Lower lobe of right lung (tissue), 2 donors: ENCODE results near the gene KCNN2. TPM values are rescaled to one million over a fixed set of nuclear protein-coding genes. Genes with fewer than 3 reads are reported as not detected.

Source experiments
- ATAC-seq, 2 donors: fragments of 200-7000 bp; cut with Tn5 transposase; one replicate each; pipeline ENCODE4 v1.9.1; 2020 to 2022; ENCODE audit warnings: mild to moderate bottlenecking in 2 of 2, moderate library complexity in 2 of 2
- DNase-seq: peaks from one replicate; pipeline ENCODE4 v3.0.0-alpha.2; 2020
- H3K27ac ChIP-seq: fragments of 200-600 bp; one replicate; pipeline ENCODE4 v1.8.0; 2022
- H3K27me3 ChIP-seq: fragments of 200-600 bp; one replicate; pipeline ENCODE4 v1.8.0; 2022; ENCODE audit warnings: low read depth
- H3K36me3 ChIP-seq: fragments of 200-600 bp; one replicate; pipeline ENCODE4 v1.8.0; 2022; ENCODE audit warnings: mild to moderate bottlenecking
- H3K4me1 ChIP-seq: fragments of 200-600 bp; one replicate; pipeline ENCODE4 v1.8.0; 2022
- H3K4me3 ChIP-seq: fragments of 200-600 bp; one replicate; pipeline ENCODE4 v1.8.0; 2022; ENCODE audit warnings: mild to moderate bottlenecking
- H3K9me3 ChIP-seq: fragments of 200-600 bp; one replicate; pipeline ENCODE4 v1.8.0; 2022
- CTCF ChIP-seq: fragments of 200-600 bp; IDR thresholded peaks from one replicate; pipeline ENCODE4 v1.8.0; 2022; ENCODE audit warnings: antibody characterized with exemption, mild to moderate bottlenecking
- intact Hi-C: fragments of 100-400 bp; cut with DNase I; formaldehyde crosslinking; loops from one replicate; pipeline ENCODE4 v1.11.0; 2022
- total RNA-seq: library from RNA; stranded (reverse); fragmentation: NEBNext Ultra II Directional; extraction: Animal tissue kit (Norgen Biotek cat#: 25700); gene quantifications from one replicate; pipeline ENCODE4 v1.2.1, GENCODE V29; 2021
- donor health status: DM: no; HTN: yes; CAD: no; lungs with severe emphysema.

Gene KCNN2
- total RNA-seq, 1 donor from 2014 or later, result 1.2 TPM

GRCh38 chr5:114402206-114402605, 40.3 kb downstream of the KCNN2 start:
- intact Hi-C loops, result no loop called here
- Histone ChIP-seq H3K36me3 (no peaks in the 10 kb centered on the region), H3K27ac (no peak overlapping the region), H3K27me3 (no peaks in the 10 kb centered on the region), H3K4me1 (no peaks in the 10 kb centered on the region), H3K4me3 (no peak overlapping the region), H3K9me3 (peaks cover 5% of the 10 kb centered on the region)
- ATAC-seq (no peak), DNase-seq (no peak)
- TF ChIP-seq CTCF, result no peak

GRCh38 chr5:114407783-114408182, 45.9 kb downstream of the KCNN2 start:
- intact Hi-C loops, result no loop called here
- no peaks in the 10 kb centered on the region for H3K9me3 ChIP-seq
- no peak for ATAC-seq
- no peaks in the 10 kb centered on the region for H3K27me3 ChIP-seq
- no peak for TF ChIP-seq CTCF
- H3K36me3 ChIP-seq, result no peaks in the 10 kb centered on the region
- H3K4me1 ChIP-seq, result no peaks in the 10 kb centered on the region
- H3K27ac ChIP-seq, result no peak overlapping the region
- DNase-seq, result no peak
- H3K4me3 ChIP-seq, result no peak overlapping the region

GRCh38 chr5:114408847-114409246, 47.0 kb downstream of the KCNN2 start:
- no peak for DNase-seq
- Histone ChIP-seq H3K4me3 (no peak overlapping the region), H3K9me3 (no peaks in the 10 kb centered on the region), H3K36me3 (no peaks in the 10 kb centered on the region), H3K27ac (no peak overlapping the region), H3K4me1 (no peaks in the 10 kb centered on the region), H3K27me3 (no peaks in the 10 kb centered on the region)
- TF ChIP-seq CTCF, result no peak
- intact Hi-C loops, result no loop called here
- no peak for ATAC-seq

GRCh38 chr5:114411380-114411931, 49.6 kb downstream of the KCNN2 start:
- Histone ChIP-seq H3K27me3 (no peaks in the 10 kb centered on the region), H3K9me3 (no peaks in the 10 kb centered on the region), H3K36me3 (no peaks in the 10 kb centered on the region), H3K27ac (no peak overlapping the region), H3K4me1 (no peaks in the 10 kb centered on the region), H3K4me3 (no peak overlapping the region)
- intact Hi-C loops, result no loop called here
- no peak for DNase-seq
- no peak for ATAC-seq
- no peak for TF ChIP-seq CTCF

GRCh38 chr5:114412510-114413171, 50.8 kb downstream of the KCNN2 start:
- DNase-seq (no peak), ATAC-seq (no peak)
- intact Hi-C loops, result no loop called here
- no peak overlapping the region for H3K4me3 ChIP-seq
- no peak for TF ChIP-seq CTCF
- H3K9me3 ChIP-seq, result no peaks in the 10 kb centered on the region
- no peaks in the 10 kb centered on the region for H3K36me3 ChIP-seq
- H3K27ac ChIP-seq, result no peak overlapping the region
- no peaks in the 10 kb centered on the region for H3K4me1 ChIP-seq
- H3K27me3 ChIP-seq, result no peaks in the 10 kb centered on the region
